Neural cell (in vitro differentiated cells): ENCODE data around the gene BMPR1A. TPM values are rescaled to one million over a fixed set of nuclear protein-coding genes. Genes with fewer than 3 reads are reported as not detected.

Experiments
- H2AFZ ChIP-seq: fragments of 200-600, 300-800 bp; sonication (generic), shearing (Covaris generic); 2 replicates; pipeline ENCODE4 v1.6.0; 2014; ENCODE audit warnings: low read depth, mild to moderate bottlenecking, antibody characterized with exemption, low read length, moderate library complexity
- H3F3A ChIP-seq: fragments of 200-600 bp; shearing (Covaris generic); 2 replicates; pipeline ENCODE4 v1.6.1; 2016; ENCODE audit warnings: mild to moderate bottlenecking, moderate library complexity, mixed read lengths, antibody characterized with exemption, low read length; ENCODE audit not compliant: insufficient read depth, poor library complexity, severe bottlenecking
- H3K27ac ChIP-seq: fragments of 200-600, 300-800 bp; sonication (generic), shearing (Covaris generic); 2 replicates; pipeline ENCODE4 v1.5.1; 2014; ENCODE audit warnings: mild to moderate bottlenecking, low read length, moderate library complexity
- H3K27me3 ChIP-seq: fragments of 300-800, 200-600 bp; sonication (generic), shearing (Covaris generic); 2 replicates; pipeline ENCODE4 v1.6.0; 2014; ENCODE audit warnings: mild to moderate bottlenecking, low read depth, low read length, moderate library complexity; ENCODE audit not compliant: insufficient read depth
- H3K36me3 ChIP-seq: fragments of 300-800, 200-600 bp; sonication (generic), shearing (Covaris generic); 2 replicates; pipeline ENCODE4 v1.5.1; 2014; ENCODE audit warnings: mild to moderate bottlenecking, antibody characterized with exemption, low read length, moderate library complexity; ENCODE audit not compliant: insufficient read depth
- H3K4me2 ChIP-seq: fragments of 300-800, 200-600 bp; sonication (generic), shearing (Covaris generic); 2 replicates; pipeline ENCODE4 v1.6.0; 2014; ENCODE audit warnings: mild to moderate bottlenecking, low read length
- H3K4me3 ChIP-seq: fragments of 300-800, 200-600 bp; sonication (generic), shearing (Covaris generic); 2 replicates; pipeline ENCODE4 v1.5.1; 2014; ENCODE audit warnings: mild to moderate bottlenecking, low read length, moderate library complexity
- H3K79me2 ChIP-seq: fragments of 200-600 bp; shearing (Covaris generic); replicated peaks from 2 replicates; pipeline ENCODE4 v1.6.0; 2014; ENCODE audit warnings: mild to moderate bottlenecking, low read length, moderate library complexity; ENCODE audit not compliant: insufficient read depth
- H3K9ac ChIP-seq: fragments of 300-800, 200-600 bp; sonication (generic), shearing (Covaris generic); 2 replicates; pipeline ENCODE4 v1.6.1; 2016; ENCODE audit warnings: mild to moderate bottlenecking, low read length, mixed read lengths
- H3K9me2 ChIP-seq: fragments of 200-600 bp; shearing (Covaris generic); 2 replicates; pipeline ENCODE4 v1.6.1; 2016; ENCODE audit warnings: mild to moderate bottlenecking, low read length, mixed read lengths; ENCODE audit not compliant: insufficient read depth
- H3K9me3 ChIP-seq: fragments of 200-600, 300-800 bp; sonication (generic), shearing (Covaris generic); 2 replicates; pipeline ENCODE4 v1.6.1; 2016; ENCODE audit warnings: mild to moderate bottlenecking, mixed run types, low read length, moderate library complexity, mixed read lengths
- H4K20me1 ChIP-seq: fragments of 200-600 bp; shearing (Covaris generic); 2 replicates; pipeline ENCODE4 v1.6.1; 2016; ENCODE audit warnings: mild to moderate bottlenecking, mixed run types; ENCODE audit not compliant: insufficient read depth
- EP300 ChIP-seq: fragments of 450-650 bp; conservative IDR thresholded peaks from 2 replicates; pipeline ENCODE4 v1.6.1; 2014; ENCODE audit warnings: antibody characterized with exemption, mild to moderate bottlenecking, moderate library complexity; ENCODE audit not compliant: poor library complexity, severe bottlenecking
- EZH2 ChIP-seq: fragments of 200-600, 300-800 bp; shearing (Covaris generic), sonication (generic); IDR thresholded peaks from 2 replicates; pipeline ENCODE4 v1.6.1; 2014; ENCODE audit warnings: antibody characterized with exemption, low read length, borderline replicate concordance, mild to moderate bottlenecking; ENCODE audit not compliant: insufficient read depth, poor library complexity, severe bottlenecking
- MXI1 ChIP-seq: fragments of 450-650 bp; conservative IDR thresholded peaks from 2 replicates; pipeline ENCODE4 v1.6.1; 2014; ENCODE audit warnings: antibody characterized with exemption, mild to moderate bottlenecking; ENCODE audit not compliant: poor library complexity, severe bottlenecking
- POLR2AphosphoS5 ChIP-seq: IDR thresholded peaks from 2 replicates; pipeline ENCODE4 v1.6.1; 2012
- RAD21 ChIP-seq: fragments of 450-650 bp; conservative IDR thresholded peaks from 2 replicates; pipeline ENCODE4 v1.6.1; 2014; ENCODE audit warnings: antibody characterized with exemption, mild to moderate bottlenecking, moderate library complexity
- SMC3 ChIP-seq: fragments of 450-650 bp; conservative IDR thresholded peaks from 2 replicates; pipeline ENCODE4 v1.6.1; 2014; ENCODE audit warnings: antibody characterized with exemption, mild to moderate bottlenecking, moderate library complexity; ENCODE audit not compliant: poor library complexity
- TAF1 ChIP-seq: IDR thresholded peaks from 2 replicates; pipeline ENCODE4 v1.6.1; 2012; ENCODE audit warnings: low read depth
- polyA plus RNA-seq: library from polyadenylated mRNA; depleted of rRNA; stranded (reverse); fragments of >200 nt; gene quantifications from 2 replicates; pipeline ENCODE4 v1.2.3, GENCODE V29; 2014
- TF ChIP-seq, protein P1 (sequence below): fragments of 450-650 bp; IDR thresholded peaks from 2 replicates; pipeline ENCODE4 v1.5.1; 2014; ENCODE audit warnings: antibody characterized with exemption, mild to moderate bottlenecking, moderate library complexity; ENCODE audit not compliant: poor library complexity, severe bottlenecking
- TF ChIP-seq, protein P2 (sequence below): IDR thresholded peaks from 2 replicates; pipeline ENCODE4 v1.6.1; 2012; ENCODE audit warnings: borderline replicate concordance

Gene BMPR1A
- polyA plus RNA-seq, 1 donor from 2014 or later, result 29.9 TPM

DNA sequence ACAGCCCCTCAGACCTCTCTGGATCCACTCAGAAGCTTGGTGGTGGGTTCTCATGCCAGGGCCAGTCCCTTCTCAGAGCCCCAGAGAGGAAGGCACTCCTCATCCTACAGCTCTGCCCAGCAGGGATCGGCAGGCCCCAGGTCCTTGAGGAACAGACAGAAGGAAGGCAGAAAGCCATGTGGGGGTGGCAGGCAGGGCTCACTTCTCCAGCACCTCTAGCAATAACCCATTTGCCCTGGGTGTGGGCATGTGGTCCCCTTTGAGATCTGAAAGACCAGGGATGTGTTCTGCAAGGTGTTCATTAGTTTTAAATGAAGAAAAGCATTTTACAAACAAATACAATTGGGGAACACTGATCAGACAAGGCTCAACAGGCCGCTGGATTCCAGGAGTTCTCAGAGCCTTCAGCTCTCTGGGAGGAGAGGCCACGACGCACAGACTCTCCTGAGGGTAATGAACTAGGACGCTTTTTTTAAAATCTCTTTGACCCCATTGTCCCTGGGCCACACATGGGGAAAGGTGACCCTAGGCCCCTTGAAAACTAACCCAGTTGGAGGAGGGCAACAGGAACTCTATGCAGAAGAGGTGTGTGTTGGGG, 47.5 kb upstream of the BMPR1A start:
- Histone ChIP-seq H3K9ac (no peak overlapping the region), H3K79me2 (no peaks in the 10 kb centered on the region), H4K20me1 (no peaks in the 10 kb centered on the region), H3K9me3 (no peaks in the 10 kb centered on the region), H3K27ac (no peak overlapping the region), H3F3A (no peaks in the 10 kb centered on the region), H3K36me3 (no peaks in the 10 kb centered on the region), H3K4me2 (no peak overlapping the region), H3K27me3 (peaks cover 5% of the 10 kb centered on the region), H3K9me2 (no peaks in the 10 kb centered on the region), H2AFZ (no peak overlapping the region), H3K4me3 (no peak overlapping the region)
- TF ChIP-seq SMC3 (no peak), EZH2 (no peak), EP300 (no peak), POLR2AphosphoS5 (no peak), TAF1 (no peak), MXI1 (no peak), RAD21 (no peak)
- TF ChIP-seq, protein P1, sequence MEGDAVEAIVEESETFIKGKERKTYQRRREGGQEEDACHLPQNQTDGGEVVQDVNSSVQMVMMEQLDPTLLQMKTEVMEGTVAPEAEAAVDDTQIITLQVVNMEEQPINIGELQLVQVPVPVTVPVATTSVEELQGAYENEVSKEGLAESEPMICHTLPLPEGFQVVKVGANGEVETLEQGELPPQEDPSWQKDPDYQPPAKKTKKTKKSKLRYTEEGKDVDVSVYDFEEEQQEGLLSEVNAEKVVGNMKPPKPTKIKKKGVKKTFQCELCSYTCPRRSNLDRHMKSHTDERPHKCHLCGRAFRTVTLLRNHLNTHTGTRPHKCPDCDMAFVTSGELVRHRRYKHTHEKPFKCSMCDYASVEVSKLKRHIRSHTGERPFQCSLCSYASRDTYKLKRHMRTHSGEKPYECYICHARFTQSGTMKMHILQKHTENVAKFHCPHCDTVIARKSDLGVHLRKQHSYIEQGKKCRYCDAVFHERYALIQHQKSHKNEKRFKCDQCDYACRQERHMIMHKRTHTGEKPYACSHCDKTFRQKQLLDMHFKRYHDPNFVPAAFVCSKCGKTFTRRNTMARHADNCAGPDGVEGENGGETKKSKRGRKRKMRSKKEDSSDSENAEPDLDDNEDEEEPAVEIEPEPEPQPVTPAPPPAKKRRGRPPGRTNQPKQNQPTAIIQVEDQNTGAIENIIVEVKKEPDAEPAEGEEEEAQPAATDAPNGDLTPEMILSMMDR, result no peak
- TF ChIP-seq, protein P2, sequence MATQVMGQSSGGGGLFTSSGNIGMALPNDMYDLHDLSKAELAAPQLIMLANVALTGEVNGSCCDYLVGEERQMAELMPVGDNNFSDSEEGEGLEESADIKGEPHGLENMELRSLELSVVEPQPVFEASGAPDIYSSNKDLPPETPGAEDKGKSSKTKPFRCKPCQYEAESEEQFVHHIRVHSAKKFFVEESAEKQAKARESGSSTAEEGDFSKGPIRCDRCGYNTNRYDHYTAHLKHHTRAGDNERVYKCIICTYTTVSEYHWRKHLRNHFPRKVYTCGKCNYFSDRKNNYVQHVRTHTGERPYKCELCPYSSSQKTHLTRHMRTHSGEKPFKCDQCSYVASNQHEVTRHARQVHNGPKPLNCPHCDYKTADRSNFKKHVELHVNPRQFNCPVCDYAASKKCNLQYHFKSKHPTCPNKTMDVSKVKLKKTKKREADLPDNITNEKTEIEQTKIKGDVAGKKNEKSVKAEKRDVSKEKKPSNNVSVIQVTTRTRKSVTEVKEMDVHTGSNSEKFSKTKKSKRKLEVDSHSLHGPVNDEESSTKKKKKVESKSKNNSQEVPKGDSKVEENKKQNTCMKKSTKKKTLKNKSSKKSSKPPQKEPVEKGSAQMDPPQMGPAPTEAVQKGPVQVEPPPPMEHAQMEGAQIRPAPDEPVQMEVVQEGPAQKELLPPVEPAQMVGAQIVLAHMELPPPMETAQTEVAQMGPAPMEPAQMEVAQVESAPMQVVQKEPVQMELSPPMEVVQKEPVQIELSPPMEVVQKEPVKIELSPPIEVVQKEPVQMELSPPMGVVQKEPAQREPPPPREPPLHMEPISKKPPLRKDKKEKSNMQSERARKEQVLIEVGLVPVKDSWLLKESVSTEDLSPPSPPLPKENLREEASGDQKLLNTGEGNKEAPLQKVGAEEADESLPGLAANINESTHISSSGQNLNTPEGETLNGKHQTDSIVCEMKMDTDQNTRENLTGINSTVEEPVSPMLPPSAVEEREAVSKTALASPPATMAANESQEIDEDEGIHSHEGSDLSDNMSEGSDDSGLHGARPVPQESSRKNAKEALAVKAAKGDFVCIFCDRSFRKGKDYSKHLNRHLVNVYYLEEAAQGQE, result no peak

DNA sequence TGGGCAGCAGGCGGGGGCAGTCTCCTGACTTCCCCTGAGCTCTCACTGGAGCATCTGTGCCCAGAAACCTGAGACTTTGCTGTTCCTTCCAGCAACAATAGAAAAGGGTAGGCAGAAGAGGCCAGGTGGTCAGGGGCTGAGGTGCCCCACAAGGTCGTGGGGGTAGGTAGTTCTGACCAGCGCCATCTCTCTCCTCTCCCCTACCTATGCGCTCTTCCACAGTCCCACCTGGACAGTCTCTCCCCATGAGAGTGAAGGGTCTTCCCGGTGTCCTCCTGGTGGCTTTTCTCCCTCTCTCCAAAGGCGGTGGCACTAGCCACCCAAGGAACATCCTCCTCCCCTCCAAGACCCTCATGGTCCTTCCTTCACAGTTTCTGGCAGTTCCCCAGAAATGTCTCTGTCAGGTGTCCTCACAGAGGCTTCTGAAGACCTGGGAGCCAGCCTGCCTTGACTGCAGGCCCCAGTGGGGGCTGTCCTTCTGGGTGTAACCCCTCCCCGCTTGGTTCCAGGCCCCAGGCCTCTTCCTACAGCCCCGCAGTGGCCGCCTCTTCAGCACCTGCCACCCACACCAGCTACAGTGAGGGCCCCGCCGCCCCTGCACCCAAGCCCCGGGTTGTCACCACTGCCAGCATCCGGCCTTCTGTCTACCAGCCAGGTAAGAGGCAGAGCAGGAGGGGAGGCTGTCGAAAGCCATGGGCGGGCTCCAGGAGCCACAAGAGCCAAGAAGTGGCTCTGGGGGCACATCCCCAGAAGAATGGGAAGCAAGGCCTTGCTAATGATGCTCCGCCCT, 46.8 kb upstream of the BMPR1A start:
- Histone ChIP-seq H3K4me3 (no peak overlapping the region), H3F3A (no peaks in the 10 kb centered on the region), H3K36me3 (no peaks in the 10 kb centered on the region), H3K27me3 (peaks cover 5% of the 10 kb centered on the region), H3K9ac (no peak overlapping the region), H3K9me3 (no peaks in the 10 kb centered on the region), H3K4me2 (no peak overlapping the region), H3K27ac (no peak overlapping the region), H4K20me1 (no peaks in the 10 kb centered on the region), H2AFZ (no peak overlapping the region), H3K9me2 (no peaks in the 10 kb centered on the region), H3K79me2 (no peaks in the 10 kb centered on the region)
- TF ChIP-seq EP300, result no peak
- TF ChIP-seq SMC3, result no peak
- TF ChIP-seq, protein P2, result no peak
- TF ChIP-seq, protein P1, result no peak
- no peak for TF ChIP-seq EZH2
- TF ChIP-seq RAD21, result no peak
- no peak for TF ChIP-seq TAF1
- TF ChIP-seq POLR2AphosphoS5, result no peak
- no peak for TF ChIP-seq MXI1
